ENCODE measurements around the gene AXIN1.

The AXIN1 gene

DNA sequence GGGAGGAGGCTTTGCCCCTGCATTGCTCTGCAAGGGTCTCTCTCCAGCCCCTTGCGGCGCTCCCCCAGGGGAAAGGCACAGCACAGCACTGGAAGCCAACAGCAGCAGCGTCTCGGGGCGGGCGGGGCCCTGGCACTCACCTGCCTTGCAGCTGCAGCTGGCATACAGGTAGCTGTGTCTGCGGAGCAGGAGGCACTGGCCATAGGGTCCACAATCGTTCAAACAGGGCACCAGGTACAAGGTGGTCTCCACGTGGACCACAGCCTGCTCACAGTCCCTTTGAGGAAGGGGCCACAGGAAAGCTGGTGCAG, 22.0 kb upstream of the AXIN1 start:
- H3K9me3 ChIP-seq (ENCODE audit: control insufficient read depth, low read length), result no peaks in the 10 kb centered on the region
- H3K27me3 ChIP-seq (ENCODE audit: control insufficient read depth, insufficient read depth, low read length, poor library complexity, severe bottlenecking), result no peaks in the 10 kb centered on the region
- no peak overlapping the region for H3K27ac ChIP-seq (ENCODE audit: insufficient read depth, low read depth, low read length, poor library complexity, severe bottlenecking)
- H3K36me3 ChIP-seq (ENCODE audit: control insufficient read depth, insufficient read depth, low read length), result no peaks in the 10 kb centered on the region
- peaks cover 14% of the 10 kb centered on the region for H3K4me1 ChIP-seq (ENCODE audit: control insufficient read depth, insufficient read depth, low read length)
- 95 to 97% methylated on average over 9 of the region's 9 CpGs for WGBS, 2 experiments
- no peak overlapping the region for H3K4me3 ChIP-seq (ENCODE audit: insufficient read depth, low read depth, low read length)

- peaks cover under 1% of the 10 kb centered on the region for H3K36me3 ChIP-seq (ENCODE audit: control insufficient read depth, insufficient read depth, low read length)
- WGBS, 2 experiments, result 91 to 92% methylated on average over 44 of the region's 44 CpGs
- no peak overlapping the region for H3K27ac ChIP-seq (ENCODE audit: insufficient read depth, low read depth, low read length, poor library complexity, severe bottlenecking)
These were observed 21.5 kb upstream of the AXIN1 start for GRCh38 chr16:373848-374615.

DNA sequence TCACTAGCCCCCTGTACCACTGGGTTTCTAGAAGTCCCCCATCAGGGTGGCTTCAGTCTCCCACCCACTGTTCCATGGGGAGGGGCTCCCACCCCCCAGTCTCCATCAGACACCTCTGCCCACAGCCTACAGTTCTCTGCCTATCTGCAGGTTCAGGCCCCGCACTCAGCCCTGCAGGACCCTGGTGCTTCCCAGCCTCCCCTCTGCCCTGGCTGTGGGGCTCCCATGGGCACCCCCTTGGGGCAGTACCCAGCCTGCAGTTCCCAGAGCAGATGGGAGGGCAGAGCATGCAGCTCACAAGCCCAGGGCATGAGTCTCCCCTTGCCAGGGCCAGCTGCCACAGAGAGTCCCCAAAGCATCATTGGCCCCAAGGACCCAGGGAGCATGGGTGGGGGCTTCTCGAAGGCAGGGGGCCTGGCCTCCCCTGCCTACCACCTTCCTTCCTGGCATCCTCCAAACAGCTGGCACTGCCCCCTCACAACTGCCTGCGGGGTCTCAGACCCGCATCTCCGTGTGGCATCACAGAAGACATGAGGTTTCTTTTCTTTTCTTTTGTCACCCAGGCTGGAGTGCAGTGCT, 20.6 kb upstream of the AXIN1 start:
- Histone ChIP-seq H3K4me3 (ENCODE audit: insufficient read depth, low read depth, low read length) (no peak overlapping the region), H3K36me3 (ENCODE audit: control insufficient read depth, insufficient read depth, low read length) (peaks cover 10% of the 10 kb centered on the region)
- WGBS, 2 experiments, result 87 to 90% methylated on average over 5 of the region's 5 CpGs

More at GRCh38 chr16:373848-374615, 21.5 kb upstream of the AXIN1 start:
- no peak overlapping the region for H3K4me3 ChIP-seq (ENCODE audit: insufficient read depth, low read depth, low read length)
- H3K9me3 ChIP-seq (ENCODE audit: control insufficient read depth, low read length), result no peaks in the 10 kb centered on the region
- H3K4me1 ChIP-seq (ENCODE audit: control insufficient read depth, insufficient read depth, low read length), result peaks cover 11% of the 10 kb centered on the region
- H3K27me3 ChIP-seq (ENCODE audit: control insufficient read depth, insufficient read depth, low read length, poor library complexity, severe bottlenecking), result no peaks in the 10 kb centered on the region

GRCh38 chr16:372302-372983, 19.9 kb upstream of the AXIN1 start:
- peaks cover 17% of the 10 kb centered on the region for H3K36me3 ChIP-seq (ENCODE audit: control insufficient read depth, insufficient read depth, low read length)
- H3K4me1 ChIP-seq (ENCODE audit: control insufficient read depth, insufficient read depth, low read length), result peaks cover 10% of the 10 kb centered on the region
- no peaks in the 10 kb centered on the region for H3K9me3 ChIP-seq (ENCODE audit: control insufficient read depth, low read length)
- 94 to 95% methylated on average over 19 of the region's 19 CpGs for WGBS, 2 experiments
- H3K27me3 ChIP-seq (ENCODE audit: control insufficient read depth, insufficient read depth, low read length, poor library complexity, severe bottlenecking), result no peaks in the 10 kb centered on the region
- no peak overlapping the region for H3K27ac ChIP-seq (ENCODE audit: insufficient read depth, low read depth, low read length, poor library complexity, severe bottlenecking)
- no peak overlapping the region for H3K4me3 ChIP-seq (ENCODE audit: insufficient read depth, low read depth, low read length)

More for the DNA sequence above, 20.6 kb upstream of the AXIN1 start:
- Histone ChIP-seq H3K4me1 (ENCODE audit: control insufficient read depth, insufficient read depth, low read length) (peaks cover 10% of the 10 kb centered on the region), H3K27ac (ENCODE audit: insufficient read depth, low read depth, low read length, poor library complexity, severe bottlenecking) (no peak overlapping the region), H3K9me3 (ENCODE audit: control insufficient read depth, low read length) (no peaks in the 10 kb centered on the region), H3K27me3 (ENCODE audit: control insufficient read depth, insufficient read depth, low read length, poor library complexity, severe bottlenecking) (no peaks in the 10 kb centered on the region)

DNA sequence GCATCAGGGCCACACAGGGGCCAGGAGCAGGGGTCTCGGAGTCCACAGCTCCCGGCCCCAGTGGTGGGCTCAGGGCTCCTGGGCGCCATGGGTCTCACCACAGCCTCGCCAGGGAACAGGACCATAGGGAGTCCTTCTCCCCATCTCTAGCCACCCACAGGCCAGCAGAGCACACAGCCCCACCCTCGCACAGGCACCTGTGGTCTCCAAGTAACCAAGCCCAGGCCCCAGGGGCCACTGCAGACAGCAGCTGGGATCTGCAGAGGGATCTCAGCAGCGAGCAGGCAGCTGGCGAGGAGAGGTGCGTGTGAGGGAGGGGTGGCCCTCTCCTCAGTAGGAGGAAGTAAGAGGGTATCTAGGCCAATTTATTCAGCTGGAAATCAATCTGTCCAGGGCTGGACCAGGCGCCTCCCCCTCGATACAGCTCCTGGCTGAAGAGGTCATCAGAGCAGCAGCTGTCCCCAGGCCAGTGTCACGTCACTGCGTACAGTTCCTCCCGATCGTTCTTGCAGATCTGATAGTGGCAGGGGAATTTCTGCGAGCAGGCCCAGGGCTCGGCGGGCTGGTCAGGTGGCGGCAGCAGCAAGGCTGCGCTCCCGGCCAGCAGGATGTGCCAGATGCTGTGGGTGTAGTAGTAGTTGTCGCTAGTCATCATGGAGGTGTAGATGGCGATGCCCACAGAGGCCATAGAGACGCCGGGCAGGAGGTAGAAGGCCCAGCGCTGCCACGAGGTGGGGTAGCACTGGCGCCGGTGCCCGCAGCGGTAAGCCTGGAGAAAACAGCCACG, 19.2 kb upstream of the AXIN1 start:
- H3K4me3 ChIP-seq (ENCODE audit: insufficient read depth, low read depth, low read length), result no peak overlapping the region
- H3K9me3 ChIP-seq (ENCODE audit: control insufficient read depth, low read length), result no peaks in the 10 kb centered on the region
- no peak overlapping the region for H3K27ac ChIP-seq (ENCODE audit: insufficient read depth, low read depth, low read length, poor library complexity, severe bottlenecking)
- H3K4me1 ChIP-seq (ENCODE audit: control insufficient read depth, insufficient read depth, low read length), result peaks cover 10% of the 10 kb centered on the region
- H3K36me3 ChIP-seq (ENCODE audit: control insufficient read depth, insufficient read depth, low read length), result peaks cover 21% of the 10 kb centered on the region
- WGBS, 2 experiments, result 95 to 96% methylated on average over 31 of the region's 31 CpGs
- no peaks in the 10 kb centered on the region for H3K27me3 ChIP-seq (ENCODE audit: control insufficient read depth, insufficient read depth, low read length, poor library complexity, severe bottlenecking)

GRCh38 chr16:370979-371514, 18.5 kb upstream of the AXIN1 start:
- no peaks in the 10 kb centered on the region for H3K27me3 ChIP-seq (ENCODE audit: control insufficient read depth, insufficient read depth, low read length, poor library complexity, severe bottlenecking)
- H3K36me3 ChIP-seq (ENCODE audit: control insufficient read depth, insufficient read depth, low read length), result peaks cover 21% of the 10 kb centered on the region
- peaks cover 10% of the 10 kb centered on the region for H3K4me1 ChIP-seq (ENCODE audit: control insufficient read depth, insufficient read depth, low read length)
- H3K27ac ChIP-seq (ENCODE audit: insufficient read depth, low read depth, low read length, poor library complexity, severe bottlenecking), result no peak overlapping the region
- H3K4me3 ChIP-seq (ENCODE audit: insufficient read depth, low read depth, low read length), result no peak overlapping the region
- 83 to 84% methylated on average over 10 of the region's 10 CpGs for WGBS, 2 experiments
- no peaks in the 10 kb centered on the region for H3K9me3 ChIP-seq (ENCODE audit: control insufficient read depth, low read length)

DNA sequence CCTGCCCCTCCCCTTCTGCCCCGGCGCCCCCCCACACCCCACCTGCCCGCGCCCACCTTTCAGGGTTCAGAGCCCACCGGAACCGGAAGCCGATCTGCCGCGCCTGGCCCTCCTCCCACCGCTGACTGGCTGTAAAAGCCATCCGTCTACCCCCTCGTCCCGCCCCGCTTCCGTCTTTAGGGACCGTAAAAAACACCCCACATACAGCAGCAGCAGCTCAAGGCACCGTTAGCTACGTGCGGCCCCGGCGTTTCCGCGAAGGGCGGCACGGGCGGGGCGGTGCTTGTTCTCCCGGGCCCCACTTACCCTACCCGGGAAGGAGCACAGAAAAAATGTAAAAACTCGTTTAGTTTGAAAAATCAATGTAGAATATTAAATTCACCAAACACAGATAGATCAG, 17.9 kb upstream of the AXIN1 start, which contains the start of gene MRPL28:
MRPL28 (minus strand) TSS at position 96 of the 400 bp plus-strand sequence. CDS start 320 bp downstream, outside the sequence.
- Histone ChIP-seq H3K4me3 (ENCODE audit: insufficient read depth, low read depth, low read length) (peak within 1 kb of the TSS; percentile 32), H3K36me3 (ENCODE audit: control insufficient read depth, insufficient read depth, low read length) (peaks cover 21% of the 10 kb centered on the region), H3K4me1 (ENCODE audit: control insufficient read depth, insufficient read depth, low read length) (peaks cover 10% of the 10 kb centered on the region), H3K27me3 (ENCODE audit: control insufficient read depth, insufficient read depth, low read length, poor library complexity, severe bottlenecking) (no peaks in the 10 kb centered on the region), H3K27ac (ENCODE audit: insufficient read depth, low read depth, low read length, poor library complexity, severe bottlenecking) (no peak within 1 kb of the TSS), H3K9me3 (ENCODE audit: control insufficient read depth, low read length) (no peaks in the 10 kb centered on the region)
- WGBS, 2 experiments, result 0% methylated on average over 29 of the region's 30 CpGs

DNA sequence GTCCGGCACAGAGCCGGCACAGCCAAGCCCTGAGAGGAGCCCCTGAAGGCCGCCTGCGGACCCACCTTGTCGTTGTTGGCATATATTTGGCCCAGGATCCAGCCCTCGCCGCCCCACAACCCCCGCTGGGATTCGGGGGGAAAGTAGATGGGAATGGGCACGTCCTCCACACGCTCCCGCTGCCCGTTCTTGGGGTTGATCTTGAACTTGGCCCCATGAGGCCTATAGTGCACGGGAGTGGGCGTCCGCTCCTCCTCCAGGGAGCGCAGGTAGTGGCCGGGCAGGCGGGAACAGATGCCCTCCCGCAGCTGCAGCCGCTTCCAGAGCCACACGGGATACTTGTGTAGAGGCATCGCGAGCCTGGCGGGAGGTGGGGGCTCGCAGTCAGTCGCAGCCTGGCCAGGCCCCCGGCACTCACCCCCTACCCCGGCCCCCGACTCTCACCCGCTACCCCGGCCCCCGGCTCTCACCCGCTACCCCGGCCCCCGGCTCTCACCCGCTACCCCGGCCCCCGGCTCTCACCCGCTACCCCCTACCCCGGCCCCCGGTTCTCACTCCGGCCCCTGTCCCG, 17.4 kb upstream of the AXIN1 start:
- H3K4me1 ChIP-seq (ENCODE audit: control insufficient read depth, insufficient read depth, low read length), result peaks cover 10% of the 10 kb centered on the region
- H3K27ac ChIP-seq (ENCODE audit: insufficient read depth, low read depth, low read length, poor library complexity, severe bottlenecking), result no peak overlapping the region
- H3K36me3 ChIP-seq (ENCODE audit: control insufficient read depth, insufficient read depth, low read length), result peaks cover 21% of the 10 kb centered on the region
- no peaks in the 10 kb centered on the region for H3K27me3 ChIP-seq (ENCODE audit: control insufficient read depth, insufficient read depth, low read length, poor library complexity, severe bottlenecking)
- H3K9me3 ChIP-seq (ENCODE audit: control insufficient read depth, low read length), result no peaks in the 10 kb centered on the region
- 18 to 22% methylated on average over 30 to 37 of the region's 44 CpGs for WGBS, 2 experiments
- H3K4me3 ChIP-seq (ENCODE audit: insufficient read depth, low read depth, low read length), result peak overlapping the region; percentile 32

DNA sequence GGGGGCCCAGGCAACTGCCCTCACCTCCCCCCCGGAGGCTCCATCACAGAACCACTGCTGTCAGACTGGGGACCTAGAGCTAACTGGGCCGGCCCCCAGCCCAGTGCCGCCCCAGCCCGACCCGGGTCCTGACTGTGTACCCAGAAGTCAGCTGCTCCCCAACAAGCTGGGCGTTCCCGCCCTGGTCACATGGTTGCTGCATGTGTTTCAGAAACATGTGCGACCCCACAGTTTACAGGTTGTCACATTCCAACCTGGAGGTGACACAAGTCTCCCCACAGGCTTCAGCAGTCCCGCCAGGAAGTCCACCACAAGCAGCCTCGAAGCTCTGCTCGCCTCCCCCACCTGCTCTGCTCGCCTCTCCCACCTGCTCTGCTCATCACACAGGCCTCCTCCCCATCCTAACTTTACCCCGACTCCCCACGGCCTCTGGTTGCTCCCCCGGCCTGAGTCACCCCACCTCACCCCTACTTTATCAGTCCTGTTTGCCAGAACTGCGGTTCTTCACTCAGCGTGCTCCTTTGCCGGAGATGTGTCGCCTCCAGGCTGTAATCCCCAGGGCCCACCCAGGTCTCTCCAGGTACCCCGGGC, 16.8 kb upstream of the AXIN1 start:
- Histone ChIP-seq H3K4me3 (ENCODE audit: insufficient read depth, low read depth, low read length) (peak overlapping the region; percentile 32), H3K27me3 (ENCODE audit: control insufficient read depth, insufficient read depth, low read length, poor library complexity, severe bottlenecking) (no peaks in the 10 kb centered on the region), H3K9me3 (ENCODE audit: control insufficient read depth, low read length) (no peaks in the 10 kb centered on the region), H3K36me3 (ENCODE audit: control insufficient read depth, insufficient read depth, low read length) (peaks cover 21% of the 10 kb centered on the region), H3K4me1 (ENCODE audit: control insufficient read depth, insufficient read depth, low read length) (peaks cover 10% of the 10 kb centered on the region), H3K27ac (ENCODE audit: insufficient read depth, low read depth, low read length, poor library complexity, severe bottlenecking) (no peak overlapping the region)
- 89% methylated on average over 20 of the region's 20 CpGs for WGBS, 2 experiments
